Vagina (tissue), 2 donors: ENCODE results near the gene CAB39L. TPM values are rescaled to one million over a fixed set of nuclear protein-coding genes. Genes with fewer than 3 reads are reported as not detected.

Source experiments
- DNase-seq, 2 donors: peaks; one replicate each; pipeline ENCODE4 v3.0.0-alpha.2; 2017; ENCODE audit errors: extremely low spot score in 2 of 2
- H3K27ac ChIP-seq: fragments of 200-600 bp; sonication (generic); one replicate; pipeline ENCODE4 v1.5.1; 2019
- H3K27me3 ChIP-seq: fragments of 200-600 bp; sonication (generic); one replicate; pipeline ENCODE4 v1.5.1; 2019
- H3K36me3 ChIP-seq, 2 donors: fragments of 200-600 bp; sonication (generic); one replicate each; pipeline ENCODE4 v1.5.1; 2017 to 2019
- H3K4me1 ChIP-seq: fragments of 200-600 bp; sonication (generic); one replicate; pipeline ENCODE4 v1.5.1; 2019
- H3K4me3 ChIP-seq, 2 donors: fragments of 200-600 bp; sonication (generic); 1 replicate in 1 of 2; 2 replicates in 1 of 2; pipeline ENCODE4 v1.5.1; 2016 to 2019
- H3K9me3 ChIP-seq: fragments of 200-600 bp; sonication (generic); one replicate; pipeline ENCODE4 v1.5.1; 2019
- CTCF ChIP-seq, 3 experiments: fragments of 450-650 bp in 2 of 3; fragments of 200-600 bp in 1 of 3; sonication (generic) in 1 of 3; IDR thresholded peaks; one replicate each; pipeline ENCODE4 v1.5.1; 2017 to 2019; ENCODE audit warnings: antibody characterized with exemption in 3 of 3, mild to moderate bottlenecking in 2 of 3, moderate library complexity in 2 of 3
- POLR2A ChIP-seq, 2 donors: fragments of 450-650 bp; IDR thresholded peaks; one replicate each; pipeline ENCODE4 v1.6.1; 2017; ENCODE audit warnings: antibody characterized with exemption in 2 of 2, mild to moderate bottlenecking in 2 of 2, moderate library complexity in 2 of 2
- POLR2AphosphoS5 ChIP-seq, 2 donors: sonication (generic); formaldehyde crosslinking; IDR thresholded peaks; one replicate each; pipeline ENCODE4 v1.9.0; 2017; ENCODE audit warnings: antibody characterized with exemption in 2 of 2, mild to moderate bottlenecking in 2 of 2, low read depth in 1 of 2; ENCODE audit not compliant: insufficient read depth in 1 of 2
- intact Hi-C: fragments of 100-400 bp; cut with DNase I; formaldehyde crosslinking; loops from one replicate; pipeline ENCODE4 v1.15.1; 2023
- total RNA-seq: library from RNA; depleted of rRNA; stranded (reverse); fragments of >200 nt; gene quantifications from one replicate; pipeline ENCODE4 v1.2.3, GENCODE V29; 2016

The CAB39L gene
- total RNA-seq, 1 donor from 2014 or later: 31.7 TPM

- Histone ChIP-seq H3K36me3 (peaks cover 0 to 49% of the 10 kb centered on the region in 2 donors), H3K4me3 (no peak overlapping the region), H3K4me1 (no peaks in the 10 kb centered on the region), H3K9me3 (no peaks in the 10 kb centered on the region), H3K27me3 (no peaks in the 10 kb centered on the region), H3K27ac (no peak overlapping the region)
- intact Hi-C loops: no loop called here
- TF ChIP-seq CTCF (IDR thresholded peaks at IDR 0.05) (no peak), POLR2AphosphoS5 (IDR thresholded peaks at IDR 0.05; ENCODE audit: insufficient read depth in 1 of 2, low read depth in 1 of 2) (no peak)
- no peak for DNase-seq
These were observed 22.5 kb upstream of the CAB39L start for GRCh38 chr13:49466292-49466838.

GRCh38 chr13:49464621-49465325 lies 20.9 kb upstream of the CAB39L start:
- Histone ChIP-seq H3K27ac (no peak overlapping the region), H3K36me3 (peaks cover 0 to 42% of the 10 kb centered on the region in 2 donors), H3K4me3 (no peak overlapping the region), H3K9me3 (no peaks in the 10 kb centered on the region), H3K4me1 (no peaks in the 10 kb centered on the region), H3K27me3 (no peaks in the 10 kb centered on the region)
- TF ChIP-seq CTCF (IDR thresholded peaks at IDR 0.05): no peak
- intact Hi-C loops: no loop called here
- no peak for DNase-seq

- TF ChIP-seq POLR2A (IDR thresholded peaks at IDR 0.05) (no peak), CTCF (IDR thresholded peaks at IDR 0.05) (no peak), POLR2AphosphoS5 (IDR thresholded peaks at IDR 0.05; ENCODE audit: insufficient read depth in 1 of 2, low read depth in 1 of 2) (no peak)
- intact Hi-C loops: no loop called here
- H3K27ac ChIP-seq: no peak overlapping the region
These were observed 20.2 kb upstream of the CAB39L start for GRCh38 chr13:49464085-49464484.

GRCh38 chr13:49459580-49459979 lies 15.7 kb upstream of the CAB39L start:
- Histone ChIP-seq H3K4me1 (no peaks in the 10 kb centered on the region), H3K27me3 (no peaks in the 10 kb centered on the region), H3K4me3 (no peak overlapping the region), H3K36me3 (peaks cover 0 to 36% of the 10 kb centered on the region in 2 donors), H3K27ac (no peak overlapping the region), H3K9me3 (no peaks in the 10 kb centered on the region)
- no peak for DNase-seq
- intact Hi-C loops: no loop called here
- TF ChIP-seq CTCF (IDR thresholded peaks at IDR 0.05) (no peak), POLR2AphosphoS5 (IDR thresholded peaks at IDR 0.05; ENCODE audit: insufficient read depth in 1 of 2, low read depth in 1 of 2) (no peak), POLR2A (IDR thresholded peaks at IDR 0.05) (no peak)

More at GRCh38 chr13:49464085-49464484, 20.2 kb upstream of the CAB39L start:
- Histone ChIP-seq H3K4me3 (no peak overlapping the region), H3K36me3 (peaks cover 0 to 42% of the 10 kb centered on the region in 2 donors), H3K9me3 (no peaks in the 10 kb centered on the region), H3K27me3 (no peaks in the 10 kb centered on the region), H3K4me1 (no peaks in the 10 kb centered on the region)
- no peak for DNase-seq

- H3K4me3 ChIP-seq: no peak overlapping the region
- H3K4me1 ChIP-seq: no peaks in the 10 kb centered on the region
- no peaks in the 10 kb centered on the region for H3K9me3 ChIP-seq
- no peaks in the 10 kb centered on the region for H3K27me3 ChIP-seq
- no peak overlapping the region for H3K27ac ChIP-seq
- TF ChIP-seq CTCF (IDR thresholded peaks at IDR 0.05) (no peak), POLR2AphosphoS5 (IDR thresholded peaks at IDR 0.05; ENCODE audit: insufficient read depth in 1 of 2, low read depth in 1 of 2) (no peak), POLR2A (IDR thresholded peaks at IDR 0.05) (no peak)
- peaks cover 0 to 13% of the 10 kb centered on the region in 2 donors for H3K36me3 ChIP-seq
- intact Hi-C loops: no loop called here
- DNase-seq: no peak
These were observed 13.4 kb upstream of the CAB39L start for GRCh38 chr13:49457221-49457620.
